Kidney (tissue), 14 donors: ENCODE data around the gene PNLIPRP2. TPM values are rescaled to one million over a fixed set of nuclear protein-coding genes. Genes with fewer than 3 reads are reported as not detected.

Experiments used
- DNase-seq, 5 donors: peaks; one replicate each; pipeline ENCODE4 v3.0.0-alpha.2; 2013 to 2020
- FAIRE-seq: peaks from 2 replicates; lab custom pipeline; 2012; peaks lifted over from hg19 to GRCh38; lab: Jason Lieb, UNC
- H3K27ac ChIP-seq, 2 donors: one replicate each; pipeline ENCODE4 v1.7.0; 2013; ENCODE audit warnings: low read depth in 2 of 2, low read length in 2 of 2, inconsistent platforms in 1 of 2
- H3K27me3 ChIP-seq: one replicate; pipeline ENCODE4 v1.7.1; 2013; ENCODE audit warnings: low read length, inconsistent platforms; ENCODE audit not compliant: control insufficient read depth, insufficient read depth
- H3K36me3 ChIP-seq, 3 donors: one replicate each; pipeline versions ENCODE4 v1.7.0 to v1.7.1; 2013; ENCODE audit warnings: low read length in 3 of 3, control low read depth in 1 of 3, inconsistent platforms in 1 of 3; ENCODE audit not compliant: insufficient read depth in 3 of 3, control insufficient read depth in 2 of 3
- H3K4me1 ChIP-seq, 3 donors: one replicate each; pipeline versions ENCODE4 v1.7.0 to v1.7.1; 2013; ENCODE audit warnings: low read length in 3 of 3, inconsistent platforms in 1 of 3, low read depth in 1 of 3; ENCODE audit not compliant: control insufficient read depth in 2 of 3, insufficient read depth in 2 of 3
- H3K4me3 ChIP-seq, 3 donors: one replicate each; pipeline versions ENCODE4 v1.7.0 to v1.8.1; 2013; ENCODE audit warnings: low read length in 3 of 3, control low read depth in 1 of 3, inconsistent platforms in 1 of 3
- H3K9ac ChIP-seq, 3 donors: one replicate each; pipeline versions ENCODE4 v1.7.0 to v1.7.1; 2013; ENCODE audit warnings: low read length in 3 of 3, control low read depth in 1 of 3, inconsistent platforms in 1 of 3
- H3K9me3 ChIP-seq, 3 donors: one replicate each; pipeline versions ENCODE4 v1.7.0 to v1.7.1; 2013; ENCODE audit warnings: low read length in 3 of 3, control low read depth in 1 of 3, inconsistent platforms in 1 of 3; ENCODE audit not compliant: control insufficient read depth in 2 of 3, insufficient read depth in 1 of 3
- CTCF ChIP-seq: IDR thresholded peaks from 3 replicates; pipeline ENCODE4 v1.5.1; 2012; ENCODE audit warnings: mild to moderate bottlenecking, moderate library complexity, borderline replicate concordance; ENCODE audit not compliant: insufficient read depth; ENCODE audit errors: extremely low read depth
- intact Hi-C: fragments of 100-400 bp; cut with DNase I; formaldehyde crosslinking; loops from one replicate; pipeline ENCODE4 v1.11.1; 2022
- polyA plus RNA-seq: library from polyadenylated mRNA; stranded (reverse); fragments of 350-450 nt; fragmentation: Illumina TruSeq; extraction: RNeasy Lipid Tissue Mini Kit (QIAGEN cat#74804); gene quantifications from one replicate; pipeline ENCODE4 v1.2.3, GENCODE V29; 2014; ENCODE audit warnings: low read depth, low replicate concordance; ENCODE audit not compliant: insufficient read depth
- total RNA-seq: library from RNA; stranded (reverse); fragmentation: NEBNext Ultra II Directional; extraction: Animal tissue kit (Norgen Biotek cat#: 25700); gene quantifications from one replicate; pipeline ENCODE4 v1.2.1, GENCODE V29; 2021
- donor health status: control.
- donor health status: control.
- donor health status: control.
- donor health status: control.
- donor health status: control.
- donor health status: DM: yes; HTN: yes; CAD: no.
- donor health status: Normal renal cell carcinoma (clear cell type).

PNLIPRP2 gene
- total and polyA plus RNA-seq, 2 donors from 2014 or later = not detected

DNA sequence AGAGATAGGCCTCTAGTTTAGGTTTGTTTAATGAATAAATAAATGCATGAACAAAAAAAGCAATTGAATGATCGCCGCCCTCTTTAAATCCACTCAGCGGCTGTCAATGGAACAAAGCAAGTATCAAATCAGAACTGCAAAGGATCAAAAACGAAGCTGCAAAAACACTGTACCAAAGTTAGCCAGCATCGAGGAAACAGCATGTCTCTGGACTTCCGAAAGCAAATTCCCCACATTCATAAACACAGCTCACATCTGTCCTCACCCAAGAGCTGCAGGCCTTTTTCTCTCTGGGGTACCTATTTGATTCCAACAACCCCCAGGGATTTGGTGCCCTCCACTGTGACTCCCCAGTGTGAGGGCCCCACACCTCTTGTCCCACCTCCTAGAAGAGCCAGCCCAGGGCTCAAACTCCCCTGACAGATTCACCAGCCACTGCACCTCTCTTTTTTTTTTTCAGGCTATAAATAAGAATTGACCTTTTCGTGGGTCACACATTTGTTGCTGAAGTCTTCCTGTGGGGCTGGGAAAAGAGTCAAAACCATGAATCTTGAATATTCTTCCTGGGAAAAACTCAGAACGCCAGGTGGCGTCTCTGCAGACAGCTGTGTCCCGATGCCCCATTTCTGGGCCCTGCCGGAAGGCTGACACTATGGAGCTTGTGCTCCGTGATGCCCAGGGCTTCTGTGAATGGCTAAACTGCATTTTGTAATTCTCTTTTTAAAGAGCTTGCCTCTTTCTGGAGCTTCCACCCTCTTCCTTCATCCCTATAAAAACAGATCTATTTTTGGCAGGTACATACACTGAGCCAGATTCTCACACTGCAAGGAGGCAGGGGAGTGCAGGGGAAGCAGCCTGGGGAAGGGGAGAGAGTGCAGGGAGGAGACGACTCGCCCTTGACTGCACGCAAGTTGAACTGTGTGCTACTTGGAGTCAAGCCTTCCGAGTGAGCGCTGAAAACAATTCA, 69.9 kb downstream of the PNLIPRP2 start:
- peaks cover 0 to 26% (median 13%) of the 10 kb centered on the region in 3 donors for H3K4me1 ChIP-seq
- H3K9ac ChIP-seq = no peak overlapping the region
- DNase-seq (peak in 4 of 5 donors; percentile 49 to 79 (median 68)), FAIRE-seq (no peak)
- H3K27me3 ChIP-seq = no peaks in the 10 kb centered on the region
- intact Hi-C loops = no loop called here
- peak overlapping the region in 1 of 2 donors; percentile 24 for H3K27ac ChIP-seq
- H3K9me3 ChIP-seq = no peaks in the 10 kb centered on the region
- H3K36me3 ChIP-seq = peaks cover 0 to 9% (median 2%) of the 10 kb centered on the region in 3 donors
- H3K4me3 ChIP-seq = no peak overlapping the region
- peak; percentile 39 for TF ChIP-seq CTCF

GRCh38 chr10:116691635-116692034, 70.9 kb downstream of the PNLIPRP2 start:
- intact Hi-C loops = no loop called here
- H3K4me1 ChIP-seq = peaks cover 0 to 26% (median 13%) of the 10 kb centered on the region in 3 donors
- H3K9me3 ChIP-seq = no peaks in the 10 kb centered on the region
- H3K9ac ChIP-seq = no peak overlapping the region
- DNase-seq (no peak), FAIRE-seq (no peak)
- H3K27me3 ChIP-seq = no peaks in the 10 kb centered on the region
- no peak overlapping the region for H3K4me3 ChIP-seq
- peaks cover 0 to 9% (median 2%) of the 10 kb centered on the region in 3 donors for H3K36me3 ChIP-seq
- TF ChIP-seq CTCF = no peak
- no peak overlapping the region for H3K27ac ChIP-seq

GRCh38 chr10:116692225-116692624, 71.5 kb downstream of the PNLIPRP2 start:
- no peak for FAIRE-seq
- no peak for TF ChIP-seq CTCF
- Histone ChIP-seq H3K4me1 (peaks cover 0 to 26% (median 13%) of the 10 kb centered on the region in 3 donors), H3K9ac (no peak overlapping the region), H3K27me3 (no peaks in the 10 kb centered on the region), H3K27ac (no peak overlapping the region), H3K9me3 (no peaks in the 10 kb centered on the region), H3K4me3 (no peak overlapping the region), H3K36me3 (peaks cover 0 to 9% (median 2%) of the 10 kb centered on the region in 3 donors)
- intact Hi-C loops = no loop called here
- DNase-seq = no peak
